ENCODE measurements around the gene ATP8A2. TPM values are rescaled to one million over a fixed set of nuclear protein-coding genes. Genes with fewer than 3 reads are reported as not detected.
"Not testable (repeated sequence)": the region's sequence is repeated elsewhere in the genome, so short reads cannot be mapped to it uniquely, and the experiment has no call there.

Gene ATP8A2
- polyA plus RNA-seq, 5 donors, result 9.1 to 13.1 (median 12.3) TPM

- DNase-seq, result no peak
Observed at GRCh38 chr13:25457566-25457965, 85.8 kb downstream of the ATP8A2 start.

- no peak for DNase-seq
Observed at GRCh38 chr13:25462301-25463125, 90.7 kb downstream of the ATP8A2 start.

- no peak for DNase-seq
Observed at GRCh38 chr13:25463496-25463895, 91.7 kb downstream of the ATP8A2 start.

GRCh38 chr13:25466880-25467279 is 95.1 kb downstream of the ATP8A2 start:
- no peak for DNase-seq

- peak in 1 of 2 donors; percentile 8 for DNase-seq
Observed at GRCh38 chr13:25468325-25469168, 96.8 kb downstream of the ATP8A2 start.

GRCh38 chr13:25469169-25469525 is 97.4 kb downstream of the ATP8A2 start:
- DNase-seq, result no peak

- no peak for DNase-seq
Observed at GRCh38 chr13:25473864-25474263, 102.1 kb downstream of the ATP8A2 start.

- DNase-seq, result no peak
Observed at GRCh38 chr13:25478186-25478585, 106.4 kb downstream of the ATP8A2 start.

GRCh38 chr13:25489238-25489637 is 117.5 kb downstream of the ATP8A2 start:
- DNase-seq, result no peak

GRCh38 chr13:25490236-25490635 is 118.5 kb downstream of the ATP8A2 start:
- DNase-seq, result no peak

GRCh38 chr13:25493931-25494640 is 122.3 kb downstream of the ATP8A2 start:
- no peak for DNase-seq

- DNase-seq, result no peak
Observed at GRCh38 chr13:25494698-25495411, 123.1 kb downstream of the ATP8A2 start.

GRCh38 chr13:25501231-25501630 is 129.5 kb downstream of the ATP8A2 start:
- DNase-seq, result no peak

- no peak for DNase-seq
Observed at GRCh38 chr13:25502031-25502430, 130.3 kb downstream of the ATP8A2 start.

GRCh38 chr13:25502551-25502950 is 130.8 kb downstream of the ATP8A2 start:
- no peak for DNase-seq

- DNase-seq, result no peak
Observed at GRCh38 chr13:25503856-25504255, 132.1 kb downstream of the ATP8A2 start.

- DNase-seq, result no peak
Observed at GRCh38 chr13:25507841-25508240, 136.1 kb downstream of the ATP8A2 start.

- DNase-seq, result not testable (repeated sequence)
Observed at GRCh38 chr13:25513060-25513459, 141.3 kb downstream of the ATP8A2 start.

- DNase-seq, result no peak
Observed at GRCh38 chr13:25518441-25518840, 146.7 kb downstream of the ATP8A2 start.

GRCh38 chr13:25525884-25526283 is 154.1 kb downstream of the ATP8A2 start:
- DNase-seq, result no peak

GRCh38 chr13:25528266-25528665 is 156.5 kb downstream of the ATP8A2 start:
- DNase-seq, result no peak

- DNase-seq, result no peak
Observed at GRCh38 chr13:25529425-25529824, 157.7 kb downstream of the ATP8A2 start.
